Measurements from ENCODE around the gene OR10A3.

Gene OR10A3

DNA sequence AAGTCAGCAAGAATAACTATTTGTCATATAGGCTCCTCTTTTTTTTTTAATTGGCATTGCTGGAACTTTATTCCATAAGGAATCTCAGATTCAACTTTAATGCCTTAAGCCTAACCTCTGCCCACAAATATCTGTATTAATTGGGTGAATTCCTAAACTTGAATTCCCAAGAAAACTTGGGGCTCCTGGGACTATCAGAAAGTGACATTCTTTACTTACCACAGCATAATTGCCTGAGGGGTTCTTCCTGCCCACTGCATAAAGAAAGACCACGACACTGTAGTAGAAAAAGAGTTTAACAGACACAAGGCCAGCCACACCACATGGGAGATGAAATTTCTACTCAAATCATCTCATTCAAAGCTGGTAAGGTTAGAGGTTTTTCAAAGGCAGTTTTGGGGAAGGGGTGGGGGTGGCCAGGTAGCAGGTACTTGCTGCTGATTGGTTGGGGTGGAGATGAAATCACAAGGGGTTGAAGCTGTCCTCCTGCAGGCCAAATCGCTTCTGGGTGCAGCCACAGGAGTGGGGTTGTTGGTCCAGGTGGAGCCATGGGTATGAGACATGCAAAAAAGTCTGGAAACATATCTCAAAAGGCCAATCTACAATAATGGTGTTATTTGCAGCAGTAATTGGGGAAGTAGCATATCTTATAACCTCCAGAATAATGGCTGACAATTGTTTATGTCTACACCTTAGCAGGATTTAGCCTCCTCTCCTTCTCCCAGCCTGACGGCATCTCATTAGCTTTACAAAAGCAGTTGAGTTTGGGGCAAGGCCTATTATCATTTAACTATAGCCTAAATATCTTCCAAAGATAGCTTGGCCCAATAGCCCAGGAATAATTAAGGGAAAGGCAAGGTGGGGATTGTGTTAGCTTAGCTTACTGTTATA lies 28.5 kb upstream of the OR10A3 start:
- Histone ChIP-seq H3K27me3 (ENCODE audit: control insufficient read depth, insufficient read depth, low read length) (no peaks in the 10 kb centered on the region), H3K4me3 (ENCODE audit: low read depth, low read length) (peak overlapping the region; percentile 31), H3K9me3 (ENCODE audit: control insufficient read depth, insufficient read depth, low read length) (no peaks in the 10 kb centered on the region), H3K9ac (ENCODE audit: low read depth, low read length) (no peak overlapping the region), H3K4me1 (ENCODE audit: control insufficient read depth, insufficient read depth, low read length) (peaks cover 21% of the 10 kb centered on the region), H3K36me3 (ENCODE audit: control insufficient read depth, insufficient read depth, low read length) (no peaks in the 10 kb centered on the region)

DNA sequence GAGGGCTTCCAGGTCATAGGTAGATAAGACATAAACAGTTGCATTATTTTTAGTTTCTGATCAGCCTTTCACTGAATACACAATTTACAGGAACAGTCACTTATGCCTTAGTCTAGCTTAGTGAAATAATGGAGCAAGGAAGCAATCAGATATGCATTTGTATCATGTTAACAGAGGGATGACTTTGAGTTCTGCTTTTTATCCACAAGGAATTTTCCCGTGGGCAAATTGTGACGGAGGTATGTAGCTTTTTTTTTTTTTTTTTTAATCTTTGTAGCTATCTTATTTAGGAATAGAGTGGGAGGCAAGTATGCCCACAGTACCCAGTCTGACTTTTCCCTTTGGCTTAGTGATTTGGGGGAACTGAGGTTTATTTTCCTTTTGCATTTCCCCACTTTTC lies 27.2 kb upstream of the OR10A3 start:
- Histone ChIP-seq H3K9me3 (ENCODE audit: control insufficient read depth, insufficient read depth, low read length) (no peaks in the 10 kb centered on the region), H3K4me3 (ENCODE audit: low read depth, low read length) (no peak overlapping the region), H3K36me3 (ENCODE audit: control insufficient read depth, insufficient read depth, low read length) (no peaks in the 10 kb centered on the region), H3K9ac (ENCODE audit: low read depth, low read length) (no peak overlapping the region), H3K27me3 (ENCODE audit: control insufficient read depth, insufficient read depth, low read length) (no peaks in the 10 kb centered on the region), H3K4me1 (ENCODE audit: control insufficient read depth, insufficient read depth, low read length) (peaks cover 21% of the 10 kb centered on the region)

DNA sequence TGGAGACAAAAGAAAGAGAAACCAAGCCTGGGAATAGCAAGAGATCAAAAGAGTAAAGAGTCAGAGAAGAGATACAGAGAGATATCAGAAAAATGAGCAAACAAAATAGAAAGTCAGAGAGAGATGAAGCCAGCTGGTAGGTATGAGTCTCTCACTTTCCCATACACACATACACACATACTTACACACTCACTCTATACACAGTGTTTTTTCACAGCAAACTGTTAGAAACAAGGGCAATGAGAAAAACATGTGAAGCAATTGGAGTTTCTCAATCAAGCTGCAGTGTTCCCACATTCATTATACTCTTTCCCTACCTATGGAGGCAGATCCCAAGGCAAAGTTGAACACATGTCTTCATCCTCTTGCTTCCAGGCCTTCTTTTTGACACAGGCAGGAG lies 26.3 kb upstream of the OR10A3 start:
- Histone ChIP-seq H3K4me3 (ENCODE audit: low read depth, low read length) (no peak overlapping the region), H3K9ac (ENCODE audit: low read depth, low read length) (no peak overlapping the region)

DNA sequence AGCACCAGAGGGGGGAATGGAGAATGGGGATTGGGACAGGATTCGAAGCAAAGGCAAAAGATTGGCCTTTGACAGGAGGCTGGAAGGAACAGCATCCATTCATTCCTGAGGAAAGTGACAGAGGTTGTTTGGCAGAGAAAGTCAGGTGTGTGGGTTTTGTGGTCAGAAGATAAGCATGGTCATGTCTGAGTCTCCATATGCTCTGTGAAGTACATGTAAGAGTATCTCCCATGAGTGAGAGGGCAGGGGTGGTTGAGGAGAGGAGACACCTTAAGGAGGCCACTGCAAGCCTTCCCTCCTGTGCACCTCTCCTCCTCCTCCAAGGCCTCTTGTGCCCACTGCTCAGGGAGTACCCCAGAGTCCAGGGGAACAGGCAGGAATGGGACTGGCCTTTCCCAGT lies 25.6 kb upstream of the OR10A3 start:
- H3K4me3 ChIP-seq (ENCODE audit: low read depth, low read length) = no peak overlapping the region
- H3K9ac ChIP-seq (ENCODE audit: low read depth, low read length) = no peak overlapping the region
- no peaks in the 10 kb centered on the region for H3K27me3 ChIP-seq (ENCODE audit: control insufficient read depth, insufficient read depth, low read length)
- peaks cover 21% of the 10 kb centered on the region for H3K4me1 ChIP-seq (ENCODE audit: control insufficient read depth, insufficient read depth, low read length)
- H3K36me3 ChIP-seq (ENCODE audit: control insufficient read depth, insufficient read depth, low read length) = no peaks in the 10 kb centered on the region
- H3K9me3 ChIP-seq (ENCODE audit: control insufficient read depth, insufficient read depth, low read length) = no peaks in the 10 kb centered on the region

More for the DNA sequence above, 26.3 kb upstream of the OR10A3 start:
- Histone ChIP-seq H3K4me1 (ENCODE audit: control insufficient read depth, insufficient read depth, low read length) (peaks cover 21% of the 10 kb centered on the region), H3K9me3 (ENCODE audit: control insufficient read depth, insufficient read depth, low read length) (no peaks in the 10 kb centered on the region), H3K27me3 (ENCODE audit: control insufficient read depth, insufficient read depth, low read length) (no peaks in the 10 kb centered on the region), H3K36me3 (ENCODE audit: control insufficient read depth, insufficient read depth, low read length) (no peaks in the 10 kb centered on the region)

DNA sequence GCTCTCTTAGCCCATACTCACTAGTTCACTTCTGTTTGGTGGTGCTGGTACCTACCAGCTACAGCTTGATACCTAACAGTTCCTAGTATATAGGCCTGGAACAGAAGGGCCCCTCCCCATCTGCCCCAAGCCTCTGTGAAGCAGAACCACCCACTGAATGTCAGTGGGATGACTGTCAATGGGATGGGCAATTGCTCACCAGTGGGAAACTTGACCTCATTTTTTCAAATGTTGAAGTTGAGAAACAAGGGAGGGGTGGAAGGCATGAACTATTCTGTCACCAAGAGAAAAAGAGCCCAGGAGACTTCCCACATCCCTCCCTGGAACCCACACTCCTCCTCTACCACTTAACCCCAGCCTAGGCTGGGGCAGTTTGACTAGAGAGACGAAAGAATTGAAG lies 23.9 kb upstream of the OR10A3 start, which contains the start of gene NLRP10:
TSS of gene NLRP10 (minus strand) at position 62 of the 400 bp plus-strand sequence. CDS start 1,952 bp downstream, outside the sequence.
- no peaks in the 10 kb centered on the region for H3K36me3 ChIP-seq (ENCODE audit: control insufficient read depth, insufficient read depth, low read length)
- H3K9ac ChIP-seq (ENCODE audit: low read depth, low read length) = no peak within 1 kb of the TSS
- H3K9me3 ChIP-seq (ENCODE audit: control insufficient read depth, insufficient read depth, low read length) = no peaks in the 10 kb centered on the region
- peaks cover 15% of the 10 kb centered on the region for H3K4me1 ChIP-seq (ENCODE audit: control insufficient read depth, insufficient read depth, low read length)
- H3K4me3 ChIP-seq (ENCODE audit: low read depth, low read length) = no peak within 1 kb of the TSS
- no peaks in the 10 kb centered on the region for H3K27me3 ChIP-seq (ENCODE audit: control insufficient read depth, insufficient read depth, low read length)

DNA sequence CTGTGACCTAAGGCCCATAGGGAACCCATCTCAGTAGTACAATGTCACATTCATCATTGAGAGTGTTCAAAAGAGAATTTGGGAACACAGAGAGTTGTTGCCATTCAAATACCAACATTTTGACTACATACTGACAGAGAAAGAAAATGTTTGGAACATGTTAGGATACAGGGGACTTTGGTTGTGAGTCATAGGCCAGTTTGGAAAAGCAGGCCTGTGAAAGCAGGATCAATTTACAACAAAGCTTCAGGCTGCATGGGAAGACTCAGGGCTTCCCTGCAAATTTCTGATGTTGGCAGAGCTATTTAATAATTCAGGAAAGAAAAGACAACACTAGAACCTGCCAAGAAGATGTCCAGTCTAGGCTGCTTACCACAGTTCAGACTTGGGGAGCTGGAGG lies 23.4 kb upstream of the OR10A3 start:
- Histone ChIP-seq H3K9ac (ENCODE audit: low read depth, low read length) (no peak overlapping the region), H3K4me1 (ENCODE audit: control insufficient read depth, insufficient read depth, low read length) (peaks cover 10% of the 10 kb centered on the region), H3K36me3 (ENCODE audit: control insufficient read depth, insufficient read depth, low read length) (no peaks in the 10 kb centered on the region), H3K27me3 (ENCODE audit: control insufficient read depth, insufficient read depth, low read length) (no peaks in the 10 kb centered on the region), H3K9me3 (ENCODE audit: control insufficient read depth, insufficient read depth, low read length) (no peaks in the 10 kb centered on the region), H3K4me3 (ENCODE audit: low read depth, low read length) (no peak overlapping the region)

DNA sequence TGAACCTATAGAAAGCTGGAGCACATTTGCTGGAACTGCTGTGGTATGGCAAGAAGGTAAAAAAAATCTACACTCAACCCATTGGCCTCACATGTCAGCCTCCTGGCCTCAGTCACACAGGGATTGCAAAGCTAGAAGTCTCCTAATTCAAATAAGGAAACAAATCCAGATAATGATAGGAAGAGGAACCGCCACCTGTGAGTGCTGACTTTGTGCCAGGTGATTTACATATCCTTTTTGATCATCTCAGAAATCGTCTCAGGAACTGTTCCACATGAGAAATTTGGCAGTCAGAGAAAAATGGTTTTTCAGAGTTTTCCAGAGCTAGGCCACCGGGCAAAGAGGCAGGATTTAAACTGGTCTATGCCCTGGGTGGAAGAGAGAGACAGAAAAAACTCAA lies 22.8 kb upstream of the OR10A3 start:
- H3K4me3 ChIP-seq (ENCODE audit: low read depth, low read length) = no peak overlapping the region
- no peaks in the 10 kb centered on the region for H3K27me3 ChIP-seq (ENCODE audit: control insufficient read depth, insufficient read depth, low read length)
- peaks cover 5% of the 10 kb centered on the region for H3K4me1 ChIP-seq (ENCODE audit: control insufficient read depth, insufficient read depth, low read length)
- no peaks in the 10 kb centered on the region for H3K9me3 ChIP-seq (ENCODE audit: control insufficient read depth, insufficient read depth, low read length)
- no peak overlapping the region for H3K9ac ChIP-seq (ENCODE audit: low read depth, low read length)
- no peaks in the 10 kb centered on the region for H3K36me3 ChIP-seq (ENCODE audit: control insufficient read depth, insufficient read depth, low read length)

DNA sequence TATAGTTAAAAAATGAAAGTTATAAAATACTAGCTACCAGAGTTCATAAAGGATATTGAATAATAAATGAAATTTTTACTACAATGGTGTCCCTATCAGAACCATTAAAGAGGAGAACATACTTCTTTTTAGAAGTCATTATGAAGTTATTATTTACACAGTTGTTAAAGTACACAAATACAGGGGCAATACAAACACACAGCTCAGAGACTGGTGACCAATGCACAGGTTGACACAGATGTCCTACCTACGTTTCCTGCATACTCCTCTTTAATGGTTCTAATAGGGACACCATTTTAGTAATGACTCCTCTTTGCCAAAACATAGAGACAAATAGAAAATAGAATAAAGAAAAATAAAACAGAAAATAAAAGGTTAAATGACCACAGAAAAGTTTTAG lies 13.7 kb upstream of the OR10A3 start:
- no peaks in the 10 kb centered on the region for H3K9me3 ChIP-seq (ENCODE audit: control insufficient read depth, insufficient read depth, low read length)
- no peak overlapping the region for H3K4me3 ChIP-seq (ENCODE audit: low read depth, low read length)
- H3K9ac ChIP-seq (ENCODE audit: low read depth, low read length) = no peak overlapping the region

DNA sequence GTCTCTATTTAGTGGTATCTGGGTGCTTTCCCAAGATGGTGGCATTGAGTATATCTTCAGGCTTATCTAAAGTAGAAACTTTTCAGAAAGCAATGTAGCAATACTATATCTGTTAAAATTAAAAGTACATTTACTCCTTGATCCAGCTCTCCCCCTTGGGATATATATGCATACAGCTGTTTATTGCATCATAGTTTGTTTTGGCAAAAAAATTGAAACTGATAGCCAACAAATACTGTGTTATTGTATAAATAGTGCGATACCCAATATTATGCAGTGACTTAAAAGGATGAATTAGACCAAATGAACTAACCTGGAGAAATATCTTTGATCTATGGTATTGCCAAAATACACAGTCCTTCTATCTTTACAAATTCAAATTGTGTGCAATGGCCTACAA lies 8.4 kb upstream of the OR10A3 start:
- H3K9me3 ChIP-seq (ENCODE audit: control insufficient read depth, insufficient read depth, low read length) = no peaks in the 10 kb centered on the region
- H3K27me3 ChIP-seq (ENCODE audit: control insufficient read depth, insufficient read depth, low read length) = no peaks in the 10 kb centered on the region
- H3K9ac ChIP-seq (ENCODE audit: low read depth, low read length) = no peak overlapping the region
- H3K4me3 ChIP-seq (ENCODE audit: low read depth, low read length) = no peak overlapping the region
- H3K4me1 ChIP-seq (ENCODE audit: control insufficient read depth, insufficient read depth, low read length) = no peaks in the 10 kb centered on the region
- H3K36me3 ChIP-seq (ENCODE audit: control insufficient read depth, insufficient read depth, low read length) = no peaks in the 10 kb centered on the region

More for the DNA sequence above, 13.7 kb upstream of the OR10A3 start:
- no peaks in the 10 kb centered on the region for H3K36me3 ChIP-seq (ENCODE audit: control insufficient read depth, insufficient read depth, low read length)
- H3K4me1 ChIP-seq (ENCODE audit: control insufficient read depth, insufficient read depth, low read length) = no peaks in the 10 kb centered on the region
- H3K27me3 ChIP-seq (ENCODE audit: control insufficient read depth, insufficient read depth, low read length) = no peaks in the 10 kb centered on the region

DNA sequence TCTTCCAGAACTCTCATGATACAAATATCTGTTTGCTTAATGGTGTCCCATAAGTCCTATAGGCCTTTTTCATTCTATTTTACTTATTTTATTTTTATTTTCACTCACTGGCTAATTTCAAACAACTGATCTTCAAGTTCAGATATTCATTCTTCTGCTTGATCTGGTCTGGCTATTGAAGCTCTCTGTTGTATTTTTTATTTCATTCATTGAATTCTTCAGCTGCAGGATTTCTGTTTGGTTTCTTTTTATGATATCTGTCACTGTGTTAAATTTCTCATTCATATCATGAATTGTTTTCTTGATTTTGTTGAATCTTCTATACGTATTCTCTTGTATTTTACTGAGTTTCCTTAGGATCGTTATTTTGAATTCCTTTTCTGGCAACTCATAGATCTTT lies 2.6 kb upstream of the OR10A3 start:
- H3K4me1 ChIP-seq (ENCODE audit: control insufficient read depth, insufficient read depth, low read length) = no peaks in the 10 kb centered on the region
- H3K27me3 ChIP-seq (ENCODE audit: control insufficient read depth, insufficient read depth, low read length) = no peaks in the 10 kb centered on the region
- H3K9me3 ChIP-seq (ENCODE audit: control insufficient read depth, insufficient read depth, low read length) = no peaks in the 10 kb centered on the region
- H3K36me3 ChIP-seq (ENCODE audit: control insufficient read depth, insufficient read depth, low read length) = no peaks in the 10 kb centered on the region
- no peak overlapping the region for H3K9ac ChIP-seq (ENCODE audit: low read depth, low read length)
- no peak overlapping the region for H3K4me3 ChIP-seq (ENCODE audit: low read depth, low read length)

DNA sequence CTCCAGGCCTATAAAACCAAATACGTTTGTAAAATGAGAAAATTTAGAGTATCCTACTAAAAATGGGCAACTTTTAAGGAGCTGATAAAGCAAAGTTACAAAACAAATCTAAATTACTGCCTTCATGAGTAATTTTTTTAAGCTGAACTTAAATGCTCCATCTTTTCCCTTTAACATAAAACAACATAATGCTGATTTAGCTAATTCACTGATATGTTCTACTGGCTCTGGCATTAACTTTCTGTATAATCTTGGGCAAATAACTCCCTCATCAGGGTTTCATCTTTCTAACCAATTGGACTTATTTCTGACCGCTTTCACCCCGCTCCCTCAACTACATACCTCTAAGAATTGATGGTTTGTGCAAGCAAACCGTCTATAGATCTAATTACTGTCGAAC lies 362 bp downstream of the OR10A3 start:
- Histone ChIP-seq H3K9me3 (ENCODE audit: control insufficient read depth, insufficient read depth, low read length) (no peaks in the 10 kb centered on the region), H3K9ac (ENCODE audit: low read depth, low read length) (no peak overlapping the region), H3K4me1 (ENCODE audit: control insufficient read depth, insufficient read depth, low read length) (no peaks in the 10 kb centered on the region), H3K27me3 (ENCODE audit: control insufficient read depth, insufficient read depth, low read length) (no peaks in the 10 kb centered on the region), H3K4me3 (ENCODE audit: low read depth, low read length) (no peak overlapping the region), H3K36me3 (ENCODE audit: control insufficient read depth, insufficient read depth, low read length) (no peaks in the 10 kb centered on the region)

DNA sequence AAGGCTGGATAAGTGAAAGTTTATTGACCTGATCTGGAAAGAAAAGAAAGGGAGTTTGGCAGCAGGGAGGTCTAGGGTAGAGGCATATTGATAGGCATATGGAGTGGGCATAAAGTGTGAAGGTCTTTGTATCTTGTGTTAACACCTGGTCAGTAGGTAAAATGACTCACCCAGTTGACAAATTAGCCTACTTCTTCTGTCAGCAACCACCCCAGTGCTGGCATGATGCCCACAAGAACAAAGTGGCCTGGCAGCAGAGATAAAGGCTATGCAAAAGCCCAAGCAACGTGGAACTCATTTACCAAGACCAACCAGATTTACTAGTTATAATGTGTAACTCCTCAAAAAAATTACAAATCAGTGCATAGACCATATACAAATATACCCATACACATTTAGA lies 4.9 kb downstream of the OR10A3 start:
- Histone ChIP-seq H3K9me3 (ENCODE audit: control insufficient read depth, insufficient read depth, low read length) (no peaks in the 10 kb centered on the region), H3K9ac (ENCODE audit: low read depth, low read length) (no peak overlapping the region), H3K36me3 (ENCODE audit: control insufficient read depth, insufficient read depth, low read length) (no peaks in the 10 kb centered on the region), H3K4me1 (ENCODE audit: control insufficient read depth, insufficient read depth, low read length) (no peaks in the 10 kb centered on the region), H3K27me3 (ENCODE audit: control insufficient read depth, insufficient read depth, low read length) (no peaks in the 10 kb centered on the region), H3K4me3 (ENCODE audit: low read depth, low read length) (no peak overlapping the region)

All from iPS-15b (cell line).